H54 (cell line): ENCODE results near the gene PRR23E.

Experiments used
- DNase-seq: peaks from one replicate; pipeline ENCODE4 v3.0.0; 2011; ENCODE audit warnings: low spot score, mixed read lengths; ENCODE audit not compliant: insufficient read length
- FAIRE-seq: peaks from 3 replicates; lab custom pipeline; 2011; peaks lifted over from hg19 to GRCh38; lab: Jason Lieb, UNC
- POLR2A ChIP-seq: IDR thresholded peaks from 2 replicates; pipeline ENCODE4 v1.6.1; 2011; ENCODE audit warnings: low read depth, mild to moderate bottlenecking, low read length

Gene PRR23E

GRCh38 chr3:127184870-127185216, 8.1 kb upstream of the PRR23E start:
- no peak for TF ChIP-seq POLR2A
- FAIRE-seq (no peak), DNase-seq (no peak)

DNA sequence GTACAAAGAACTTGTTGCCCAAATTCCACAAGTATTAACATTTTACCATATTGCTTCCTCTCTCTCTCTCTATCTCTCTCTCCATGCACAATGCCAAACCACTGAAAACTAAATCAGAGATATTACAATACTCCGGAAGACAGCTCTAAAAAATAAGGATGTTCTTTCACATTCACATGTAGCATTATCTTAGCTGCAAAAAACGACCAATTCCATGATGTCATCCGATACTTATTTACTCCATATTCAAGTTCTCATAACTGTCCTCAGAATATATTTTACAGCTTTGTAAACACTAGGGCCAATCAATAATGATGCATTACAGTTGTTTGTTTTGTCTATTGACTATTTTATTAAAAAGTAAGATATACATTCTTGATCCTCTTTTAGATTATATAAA, 7.7 kb upstream of the PRR23E start:
- FAIRE-seq (no peak), DNase-seq (no peak)
- TF ChIP-seq POLR2A: no peak

DNA sequence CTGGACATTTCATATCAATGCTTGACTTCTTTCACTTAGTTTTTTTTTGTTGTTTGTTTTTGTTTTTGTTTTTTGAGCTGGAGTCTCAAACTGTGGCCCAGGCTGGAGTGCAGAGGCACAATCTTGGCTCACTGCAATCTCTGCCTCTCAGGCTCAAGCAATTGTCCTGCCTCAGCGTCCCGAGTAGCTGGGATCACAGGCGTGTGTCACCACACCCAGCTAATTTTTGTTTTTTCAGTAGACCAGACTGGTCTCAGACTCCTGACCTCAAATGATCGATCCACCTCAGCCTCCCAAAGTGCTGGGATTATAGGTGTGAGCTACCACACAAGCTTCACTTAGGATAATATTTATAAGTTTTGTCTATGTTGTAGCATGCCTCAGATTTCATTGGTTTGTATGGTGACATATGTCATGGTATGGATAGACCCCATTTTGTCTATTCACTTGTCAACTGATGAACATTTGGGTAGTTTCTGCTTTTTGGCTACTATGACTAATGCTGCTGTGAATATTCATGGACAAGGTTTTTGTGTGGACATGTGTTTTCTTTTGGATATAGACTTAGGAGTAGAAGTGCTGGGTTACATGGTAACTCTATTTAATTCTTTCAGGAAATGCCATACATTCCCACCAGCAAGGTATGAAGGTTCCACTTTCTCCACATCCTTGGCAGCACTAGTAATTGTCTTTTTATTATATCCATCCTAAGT, 6.8 kb upstream of the PRR23E start:
- FAIRE-seq (no peak), DNase-seq (no peak)
- no peak for TF ChIP-seq POLR2A

- TF ChIP-seq POLR2A: no peak
- FAIRE-seq: no peak
- no peak for DNase-seq
Observed at GRCh38 chr3:127187316-127187715, 5.6 kb upstream of the PRR23E start.

DNA sequence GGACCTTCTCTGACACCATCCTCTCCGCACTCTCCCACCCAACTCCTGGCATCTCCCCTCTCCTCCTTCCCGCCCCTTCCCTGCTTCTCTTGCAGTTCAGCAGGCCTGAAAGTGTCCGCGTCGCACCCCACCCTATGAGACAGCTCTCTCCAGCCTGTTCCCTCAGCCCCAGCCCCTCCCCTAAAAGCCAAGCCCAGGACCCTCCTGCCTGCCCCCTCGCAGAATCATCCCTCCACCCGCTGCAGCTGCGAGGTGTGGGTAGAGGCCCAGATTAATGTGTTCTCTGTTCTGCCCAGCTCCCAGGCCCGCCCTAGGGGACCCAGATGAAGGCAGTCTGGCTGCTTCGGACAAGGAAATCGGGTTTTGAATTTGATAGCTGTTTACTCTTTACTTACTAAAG, 410 bp downstream of the PRR23E start:
- FAIRE-seq: no peak
- no peak for DNase-seq
- no peak for TF ChIP-seq POLR2A

DNA sequence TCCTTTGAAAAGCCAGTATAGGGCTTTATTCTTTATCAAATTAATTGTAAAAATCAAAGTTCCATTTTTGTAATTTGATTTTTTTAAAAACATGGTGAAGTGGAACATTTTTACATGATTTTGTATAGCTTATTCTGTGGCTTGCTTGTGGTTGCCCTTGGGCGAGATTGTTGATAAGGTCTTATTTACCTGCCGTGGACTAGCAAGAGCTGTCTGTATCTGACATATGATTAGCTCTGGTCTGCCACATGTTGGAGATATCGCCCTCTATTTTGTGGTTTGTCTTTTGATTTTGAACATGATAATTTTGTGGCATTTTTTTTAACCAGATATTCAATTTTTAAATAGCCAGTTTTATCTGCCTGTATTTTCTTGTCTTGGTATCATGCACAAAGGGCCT, 844 bp downstream of the PRR23E start:
- DNase-seq (no peak), FAIRE-seq (no peak)
- no peak for TF ChIP-seq POLR2A

DNA sequence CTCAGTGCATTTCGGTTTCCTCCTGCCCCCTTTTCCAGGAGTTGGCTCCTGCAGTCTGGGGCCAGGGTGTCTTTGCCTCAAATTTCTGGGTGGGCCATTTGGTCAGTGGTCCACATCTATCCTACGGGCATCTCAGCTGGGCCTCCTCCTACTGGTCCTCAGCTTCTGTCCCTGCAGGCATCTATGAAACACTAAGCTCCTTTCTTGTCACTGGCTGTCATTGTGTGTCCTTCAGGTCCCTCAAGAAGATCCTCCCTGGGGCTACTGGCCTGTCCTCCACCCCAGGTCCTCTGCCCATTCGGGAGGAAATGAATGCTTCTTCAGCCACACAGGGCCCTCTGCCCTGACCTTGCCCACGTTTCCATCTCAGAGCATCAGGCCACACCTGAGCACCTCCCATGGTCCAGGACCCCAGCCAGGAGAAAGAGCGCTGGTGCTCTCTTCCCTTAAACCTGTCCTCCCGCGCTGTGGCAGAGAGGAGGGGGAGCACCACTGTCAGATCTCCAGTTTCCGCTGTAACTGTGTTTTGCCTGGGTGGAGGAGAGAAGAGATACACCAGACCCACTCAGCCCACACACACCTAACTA, 1.8 kb downstream of the PRR23E start:
- FAIRE-seq: no peak

GRCh38 chr3:127195417-127195816, 2.5 kb downstream of the PRR23E start:
- DNase-seq (no peak), FAIRE-seq (no peak)
- TF ChIP-seq POLR2A: no peak

More for the DNA sequence above, 1.8 kb downstream of the PRR23E start:
- no peak for TF ChIP-seq POLR2A
- DNase-seq: no peak

- DNase-seq (no peak), FAIRE-seq (no peak)
- no peak for TF ChIP-seq POLR2A
Observed at GRCh38 chr3:127196002-127196401, 3.1 kb downstream of the PRR23E start.

DNA sequence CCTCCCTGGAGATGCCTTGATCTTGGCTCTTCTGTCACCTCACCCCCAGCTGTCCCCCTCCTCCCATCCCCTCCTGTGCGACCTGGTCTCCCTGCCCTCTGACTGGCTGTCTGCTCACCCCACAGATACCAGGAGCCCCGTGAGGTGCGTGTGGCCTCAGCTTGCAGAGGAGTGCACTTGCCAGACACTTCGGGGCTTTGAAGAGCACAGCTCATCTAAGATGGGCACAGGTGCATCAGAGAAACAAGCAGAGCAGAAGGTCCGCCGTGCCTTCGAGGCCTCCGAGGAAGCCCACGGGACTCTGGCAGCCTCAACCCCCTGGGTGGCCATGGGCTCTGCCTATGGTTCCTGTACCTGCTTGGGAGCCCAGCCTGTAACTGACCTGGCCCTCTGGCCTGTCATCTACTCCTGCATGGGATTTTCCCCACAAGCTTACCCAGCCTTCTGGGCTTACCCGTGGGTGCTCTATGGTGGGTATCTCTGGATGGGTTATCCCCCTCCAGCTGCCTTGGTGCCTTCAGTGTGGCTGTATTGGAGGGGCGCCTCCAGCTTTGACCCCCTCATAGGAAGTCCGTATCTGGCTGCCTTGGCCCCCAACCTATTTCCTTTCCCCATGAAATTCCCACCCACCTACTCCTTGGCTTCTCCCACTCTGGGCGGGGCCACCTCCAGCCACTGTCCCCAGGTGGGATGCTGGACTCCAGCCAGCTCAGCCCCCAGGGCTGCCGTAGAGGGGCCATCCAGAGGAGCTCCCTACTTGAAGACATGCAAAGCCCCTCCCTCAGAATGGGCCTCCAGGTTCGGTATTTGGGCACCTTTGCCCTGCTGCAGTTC, 3.8 kb downstream of the PRR23E start:
- no peak for TF ChIP-seq POLR2A
- DNase-seq: no peak
- no peak for FAIRE-seq

DNA sequence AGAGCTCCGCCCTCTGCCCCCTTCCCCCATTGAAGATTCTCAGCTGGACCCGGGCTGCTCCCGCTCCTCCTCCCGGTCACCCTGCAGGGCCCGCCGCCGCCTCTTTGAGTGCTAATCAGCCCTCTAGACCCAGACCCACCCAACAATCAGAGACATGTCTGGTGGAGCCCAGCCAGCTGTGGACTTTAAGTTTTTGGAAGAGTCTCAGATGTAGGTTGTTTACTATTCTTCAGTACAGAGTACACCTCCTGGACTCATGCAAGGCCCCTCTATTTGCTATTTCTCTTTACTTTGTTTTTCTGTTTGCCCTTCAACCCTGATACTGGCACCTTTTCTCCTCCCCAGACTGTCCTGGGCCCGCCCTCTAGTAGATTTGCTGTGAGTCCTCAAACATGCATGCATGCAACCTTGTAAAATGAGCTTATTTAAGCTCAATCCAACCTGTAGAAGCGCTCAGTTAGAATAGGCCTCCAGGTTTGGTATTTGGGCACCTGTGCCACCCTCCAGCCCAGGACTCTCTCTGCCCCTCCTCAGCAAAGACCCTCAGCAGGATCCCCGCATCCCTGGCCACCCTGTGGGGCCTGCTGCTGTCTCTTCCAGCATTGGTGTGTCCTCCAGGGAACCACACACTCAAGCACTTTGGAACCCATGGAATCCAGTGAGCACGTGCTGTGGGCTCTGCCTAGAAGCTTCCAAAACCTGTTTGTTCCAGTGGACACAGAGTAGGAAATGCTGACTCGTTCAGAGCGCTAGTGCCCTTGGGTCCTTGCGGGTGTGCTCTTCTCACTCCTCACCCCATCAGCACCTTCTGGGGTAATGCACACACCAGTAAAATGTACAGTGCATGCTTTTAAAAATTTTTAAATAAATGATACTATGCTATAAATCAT, 4.6 kb downstream of the PRR23E start:
- FAIRE-seq (no peak), DNase-seq (no peak)
- no peak for TF ChIP-seq POLR2A

DNA sequence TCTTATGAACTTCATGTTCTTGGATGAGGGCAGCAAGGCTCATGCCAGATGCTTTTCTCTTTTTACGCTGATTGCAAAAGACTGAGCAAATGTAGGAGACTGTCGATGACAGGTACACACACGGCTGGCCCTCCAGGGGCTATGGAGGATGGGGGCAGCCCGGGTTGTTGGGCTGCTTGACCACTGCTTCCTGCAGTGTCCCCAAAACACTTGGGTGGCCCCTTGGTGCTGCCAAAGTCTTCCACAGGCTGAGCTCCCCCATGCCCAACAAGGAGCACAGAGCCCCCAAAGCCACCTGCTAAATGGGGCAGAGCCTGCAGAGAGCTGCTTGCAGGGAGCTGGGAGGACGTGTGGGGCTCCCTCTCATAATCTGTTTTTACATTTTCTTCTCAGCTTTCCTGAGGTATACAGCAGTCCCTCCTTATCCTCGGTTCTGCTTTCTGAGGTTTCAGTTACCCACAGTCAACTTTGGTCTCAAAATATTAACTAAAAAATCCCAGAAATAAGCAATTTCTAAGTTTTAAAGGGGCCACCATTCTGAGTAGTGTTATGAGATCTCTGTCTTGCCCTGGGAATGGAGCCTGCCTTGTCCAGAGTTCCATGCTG, 7.3 kb downstream of the PRR23E start:
- DNase-seq (no peak), FAIRE-seq (no peak)
- no peak for TF ChIP-seq POLR2A

DNA sequence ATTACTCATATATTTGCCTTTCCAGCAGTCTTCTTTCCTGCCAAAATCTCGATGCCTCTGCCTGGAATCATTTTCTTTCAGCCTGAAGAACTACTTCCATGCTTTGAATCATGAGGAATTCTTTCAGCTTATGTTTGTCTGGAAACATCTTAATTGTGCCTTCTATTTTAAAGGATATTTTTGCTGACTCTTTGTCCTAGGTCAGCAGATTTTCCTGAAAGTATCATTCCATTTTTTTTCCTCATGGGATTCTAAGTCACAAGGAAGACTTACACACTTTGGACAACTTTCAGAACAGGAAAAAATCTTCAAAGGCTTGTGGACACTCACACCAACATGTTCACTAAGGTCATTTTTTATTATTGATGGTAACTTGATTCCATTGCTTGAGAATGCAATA, 10.1 kb downstream of the PRR23E start:
- no peak for FAIRE-seq
- no peak for DNase-seq
- TF ChIP-seq POLR2A: no peak
